Measurements from ENCODE around the gene NXPH4.

Gene NXPH4

GRCh38 chr12:57185403-57185802, 31.2 kb upstream of the NXPH4 start:
- no peak for DNase-seq

DNA sequence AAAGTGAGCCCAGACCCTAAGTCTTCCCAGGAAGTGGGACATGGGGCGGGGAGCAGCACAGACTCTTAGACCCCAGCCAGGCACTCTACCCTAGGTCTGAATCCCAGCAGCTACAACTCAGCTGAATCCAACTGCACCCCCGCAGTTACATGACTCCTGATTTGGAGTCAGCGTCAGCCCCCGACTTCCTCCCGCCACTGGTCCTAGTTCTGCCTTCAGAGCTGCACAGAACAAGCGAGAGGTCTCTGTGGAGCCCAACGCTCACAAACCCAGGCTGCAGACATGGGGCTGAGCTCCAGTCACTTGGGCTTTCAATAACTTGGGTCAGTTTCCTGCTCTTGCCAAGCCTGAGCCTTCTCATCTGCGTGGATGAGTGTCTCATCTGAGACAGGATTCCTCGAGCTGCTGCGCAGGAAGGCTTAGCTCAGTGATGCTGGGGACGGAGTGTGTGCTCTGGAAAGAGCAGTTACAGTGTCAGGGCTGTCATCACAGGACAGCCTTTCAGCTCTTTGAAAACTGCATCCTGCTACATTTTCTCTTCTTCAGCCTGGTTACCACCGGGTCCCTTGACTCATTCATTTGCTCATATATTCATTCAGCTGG, 30.6 kb upstream of the NXPH4 start:
- DNase-seq = no peak

GRCh38 chr12:57187222-57188089, 29.1 kb upstream of the NXPH4 start:
- no peak for DNase-seq

DNA sequence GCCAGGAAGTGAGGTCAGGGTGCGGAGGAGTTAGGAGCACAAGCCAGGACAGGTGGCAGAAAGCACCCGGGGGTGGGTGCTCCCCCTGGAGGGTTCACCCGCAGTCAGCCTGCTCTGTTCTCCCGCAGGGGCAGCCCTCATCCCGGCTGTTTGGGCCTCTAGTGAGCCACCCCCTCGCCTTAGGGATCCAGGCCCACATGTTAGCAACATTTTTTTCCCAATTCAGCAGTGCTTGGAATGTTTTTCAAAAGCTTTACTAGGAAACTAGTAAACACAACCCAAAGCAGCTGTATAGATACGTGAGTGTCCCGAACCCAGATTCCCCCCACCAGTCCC, 28.5 kb upstream of the NXPH4 start:
- no peak for DNase-seq

GRCh38 chr12:57190037-57190436, 26.6 kb upstream of the NXPH4 start:
- peak; percentile 47 for DNase-seq

DNA sequence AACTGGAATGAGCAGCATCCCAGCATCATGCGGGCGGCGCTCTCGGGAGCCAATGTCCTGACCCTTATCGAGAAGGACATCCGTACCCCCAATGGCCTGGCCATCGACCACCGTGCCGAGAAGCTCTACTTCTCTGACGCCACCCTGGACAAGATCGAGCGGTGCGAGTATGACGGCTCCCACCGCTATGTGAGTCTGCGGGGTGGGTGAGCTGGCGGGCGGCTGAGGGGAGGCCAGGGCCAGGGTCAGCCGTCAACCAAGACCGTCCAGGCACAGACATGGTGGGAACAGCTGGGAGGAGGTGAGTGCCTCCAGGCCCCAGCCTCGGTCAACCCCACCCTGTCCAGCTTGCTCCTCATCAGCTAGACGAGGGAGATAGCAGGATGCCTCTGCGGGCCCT, 25.8 kb upstream of the NXPH4 start:
- DNase-seq = no peak

GRCh38 chr12:57191410-57191809, 25.2 kb upstream of the NXPH4 start:
- DNase-seq = no peak

- no peak for DNase-seq
Observed at GRCh38 chr12:57192920-57193319, 23.7 kb upstream of the NXPH4 start.

DNA sequence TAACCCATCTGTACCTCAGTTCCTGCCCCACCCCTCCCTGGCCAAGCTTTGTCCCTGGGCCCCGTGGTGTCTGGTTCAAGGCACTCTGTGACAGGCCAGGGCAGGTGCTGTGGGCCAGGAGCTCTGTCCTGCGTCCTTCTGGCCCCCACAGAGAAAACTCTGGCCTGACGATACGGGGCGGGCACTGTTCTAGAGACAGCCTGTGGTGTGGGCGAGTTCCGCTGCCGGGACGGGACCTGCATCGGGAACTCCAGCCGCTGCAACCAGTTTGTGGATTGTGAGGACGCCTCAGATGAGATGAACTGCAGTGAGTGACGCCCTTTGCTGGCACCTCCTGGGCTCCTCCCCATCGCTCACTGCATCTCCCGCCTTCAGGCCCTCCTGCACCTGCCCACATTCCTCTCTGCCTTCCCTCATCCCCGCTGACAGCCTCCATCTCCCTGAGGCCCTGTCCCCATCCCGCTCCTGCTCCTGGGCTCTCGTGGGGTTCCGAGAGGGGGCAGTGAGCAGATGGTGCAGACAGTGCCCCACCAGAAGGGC, 22.8 kb upstream of the NXPH4 start:
- DNase-seq = no peak

DNA sequence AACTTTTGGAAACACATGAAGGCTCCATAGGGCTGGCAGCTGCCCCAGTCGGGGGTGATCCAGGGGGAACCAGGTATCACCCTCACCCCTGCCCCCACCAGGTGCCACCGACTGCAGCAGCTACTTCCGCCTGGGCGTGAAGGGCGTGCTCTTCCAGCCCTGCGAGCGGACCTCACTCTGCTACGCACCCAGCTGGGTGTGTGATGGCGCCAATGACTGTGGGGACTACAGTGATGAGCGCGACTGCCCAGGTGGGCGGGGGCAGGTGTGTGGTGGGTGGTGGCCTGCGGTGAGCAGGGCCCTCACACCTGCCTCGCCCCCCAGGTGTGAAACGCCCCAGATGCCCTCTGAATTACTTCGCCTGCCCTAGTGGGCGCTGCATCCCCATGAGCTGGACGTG, 22.3 kb upstream of the NXPH4 start:
- DNase-seq = no peak

DNA sequence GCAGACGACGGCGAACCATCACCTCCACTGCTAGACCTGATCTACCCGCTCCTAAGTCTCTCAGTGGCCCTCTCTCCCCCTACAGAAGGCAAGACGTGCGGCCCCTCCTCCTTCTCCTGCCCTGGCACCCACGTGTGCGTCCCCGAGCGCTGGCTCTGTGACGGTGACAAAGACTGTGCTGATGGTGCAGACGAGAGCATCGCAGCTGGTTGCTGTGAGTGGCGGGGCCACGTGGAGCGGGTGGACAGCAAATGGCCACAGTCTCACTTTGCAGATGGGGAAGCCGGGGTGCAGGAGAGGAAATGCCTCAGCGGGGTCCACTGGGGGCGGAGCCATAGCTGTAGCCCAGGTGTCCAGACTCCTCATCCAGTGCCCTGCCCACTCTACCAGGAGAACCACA, 21.4 kb upstream of the NXPH4 start:
- no peak for DNase-seq

DNA sequence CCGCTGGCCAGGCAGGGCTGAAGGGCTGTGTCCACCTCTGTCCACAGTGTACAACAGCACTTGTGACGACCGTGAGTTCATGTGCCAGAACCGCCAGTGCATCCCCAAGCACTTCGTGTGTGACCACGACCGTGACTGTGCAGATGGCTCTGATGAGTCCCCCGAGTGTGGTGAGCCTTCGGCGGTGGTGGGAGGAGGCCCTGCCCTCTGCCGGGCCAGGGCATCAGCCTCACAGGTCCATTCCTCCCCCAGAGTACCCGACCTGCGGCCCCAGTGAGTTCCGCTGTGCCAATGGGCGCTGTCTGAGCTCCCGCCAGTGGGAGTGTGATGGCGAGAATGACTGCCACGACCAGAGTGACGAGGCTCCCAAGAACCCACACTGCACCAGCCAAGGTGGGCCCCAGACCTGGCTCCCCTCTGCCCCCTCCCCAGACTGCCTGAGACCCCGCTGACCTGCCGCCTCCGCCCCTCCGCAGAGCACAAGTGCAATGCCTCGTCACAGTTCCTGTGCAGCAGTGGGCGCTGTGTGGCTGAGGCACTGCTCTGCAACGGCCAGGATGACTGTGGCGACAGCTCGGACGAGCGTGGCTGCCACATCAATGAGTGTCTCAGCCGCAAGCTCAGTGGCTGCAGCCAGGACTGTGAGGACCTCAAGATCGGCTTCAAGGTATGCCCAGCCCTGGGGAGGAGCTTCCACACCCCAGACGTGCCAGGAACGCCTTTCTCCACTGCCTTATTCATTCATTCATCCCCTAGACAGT, 20.8 kb upstream of the NXPH4 start:
- no peak for DNase-seq

DNA sequence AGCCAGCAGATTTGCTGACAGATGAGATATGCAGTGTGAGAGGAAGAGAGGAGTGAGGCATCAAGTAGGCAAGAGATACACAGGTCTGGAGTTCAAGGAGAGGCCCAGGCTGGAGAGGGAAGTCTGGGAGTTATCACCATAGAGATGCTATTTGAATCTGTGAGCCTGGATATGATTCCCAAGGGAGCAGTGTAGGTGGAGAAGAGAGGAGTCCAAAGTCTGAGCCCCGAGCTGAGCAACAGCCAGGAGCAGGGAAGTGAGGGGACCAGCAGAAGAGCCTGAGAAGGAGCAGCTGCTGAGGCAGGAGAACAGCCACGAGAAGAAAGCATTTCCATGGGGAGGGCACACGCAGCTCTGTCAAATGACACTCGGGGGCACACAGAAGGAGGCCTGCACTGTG, 20.2 kb upstream of the NXPH4 start:
- DNase-seq = peak; percentile 35

GRCh38 chr12:57196956-57197355, 19.6 kb upstream of the NXPH4 start:
- no peak for DNase-seq

- DNase-seq = no peak
Observed at GRCh38 chr12:57198329-57198728, 18.3 kb upstream of the NXPH4 start.

DNA sequence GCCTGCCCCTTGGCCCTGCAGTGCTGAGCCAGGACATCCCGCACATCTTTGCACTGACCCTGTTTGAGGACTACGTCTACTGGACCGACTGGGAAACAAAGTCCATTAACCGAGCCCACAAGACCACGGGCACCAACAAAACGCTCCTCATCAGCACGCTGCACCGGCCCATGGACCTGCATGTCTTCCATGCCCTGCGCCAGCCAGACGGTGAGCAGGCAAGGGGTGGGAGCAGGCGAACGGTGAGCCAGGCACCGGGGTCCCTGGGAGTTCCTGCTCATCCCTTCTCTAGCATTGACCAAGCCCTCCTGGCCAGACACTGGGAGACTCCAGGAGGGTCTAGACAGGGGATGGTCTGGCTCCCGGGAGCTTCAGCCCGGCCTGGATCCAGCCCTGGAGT, 17.4 kb upstream of the NXPH4 start:
- no peak for DNase-seq

- no peak for DNase-seq
Observed at GRCh38 chr12:57200497-57200896, 16.1 kb upstream of the NXPH4 start.

DNA sequence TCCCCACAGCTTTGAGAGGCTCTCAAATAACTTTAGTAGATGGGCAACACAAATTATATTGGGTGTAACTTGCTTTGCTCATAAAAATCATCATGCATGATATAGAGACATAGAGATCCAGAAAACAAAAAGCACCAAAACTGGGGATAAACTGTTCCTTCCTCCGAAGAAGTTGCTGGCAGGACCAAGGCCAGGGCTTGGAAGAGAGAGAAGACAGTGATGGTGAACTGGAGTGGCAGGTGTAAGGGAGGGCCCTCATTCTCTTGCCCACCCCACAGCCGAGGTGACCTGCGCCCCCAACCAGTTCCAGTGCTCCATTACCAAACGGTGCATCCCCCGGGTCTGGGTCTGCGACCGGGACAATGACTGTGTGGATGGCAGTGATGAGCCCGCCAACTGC, 15.4 kb upstream of the NXPH4 start:
- DNase-seq = no peak

DNA sequence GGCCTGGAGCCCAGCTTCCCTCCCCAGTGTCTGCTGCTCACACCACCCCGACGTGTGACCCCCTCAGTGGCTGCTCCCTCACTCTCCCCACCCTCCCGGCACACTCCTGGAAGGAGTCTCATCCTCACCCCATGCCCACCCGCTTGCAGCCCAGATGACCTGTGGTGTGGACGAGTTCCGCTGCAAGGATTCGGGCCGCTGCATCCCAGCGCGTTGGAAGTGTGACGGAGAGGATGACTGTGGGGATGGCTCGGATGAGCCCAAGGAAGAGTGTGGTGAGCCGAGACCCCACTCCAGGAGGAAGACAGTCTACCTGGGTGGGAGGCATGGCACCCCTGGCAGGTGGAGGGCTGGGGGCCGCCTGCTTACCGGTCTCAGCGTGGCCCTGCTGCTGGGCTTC, 15.0 kb upstream of the NXPH4 start:
- DNase-seq = no peak

- no peak for DNase-seq
Observed at GRCh38 chr12:57202321-57202720, 14.3 kb upstream of the NXPH4 start.

GRCh38 chr12:57203201-57203600, 13.4 kb upstream of the NXPH4 start:
- no peak for DNase-seq

GRCh38 chr12:57203791-57204190, 12.8 kb upstream of the NXPH4 start:
- DNase-seq = no peak

DNA sequence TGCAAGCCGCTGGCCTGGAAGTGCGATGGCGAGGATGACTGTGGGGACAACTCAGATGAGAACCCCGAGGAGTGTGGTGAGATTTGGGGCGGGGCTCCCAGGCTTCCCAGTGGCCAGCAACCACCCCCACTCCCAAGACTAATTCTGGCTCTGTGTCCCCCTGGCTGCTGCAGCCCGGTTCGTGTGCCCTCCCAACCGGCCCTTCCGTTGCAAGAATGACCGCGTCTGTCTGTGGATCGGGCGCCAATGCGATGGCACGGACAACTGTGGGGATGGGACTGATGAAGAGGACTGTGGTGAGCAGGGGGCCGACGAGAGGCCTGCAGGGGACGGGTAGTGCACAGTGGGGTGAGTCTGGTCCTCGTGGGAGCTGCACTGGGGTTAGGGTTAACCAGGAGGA, 12.1 kb upstream of the NXPH4 start:
- DNase-seq = no peak

DNA sequence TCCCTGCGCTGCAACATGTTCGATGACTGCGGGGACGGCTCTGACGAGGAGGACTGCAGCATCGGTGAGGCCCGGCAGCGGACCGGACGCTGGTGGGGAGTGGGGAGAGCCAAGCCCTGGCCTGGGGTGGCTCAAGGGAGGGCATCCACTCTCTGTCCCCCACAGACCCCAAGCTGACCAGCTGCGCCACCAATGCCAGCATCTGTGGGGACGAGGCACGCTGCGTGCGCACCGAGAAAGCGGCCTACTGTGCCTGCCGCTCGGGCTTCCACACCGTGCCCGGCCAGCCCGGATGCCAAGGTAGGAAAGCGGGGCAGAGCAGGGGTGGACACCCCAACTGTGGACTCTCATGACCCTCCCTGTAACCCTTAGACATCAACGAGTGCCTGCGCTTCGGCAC, 11.4 kb upstream of the NXPH4 start:
- no peak for DNase-seq
